OCI-LY7 (cell line): ENCODE measurements around the gene SPAG9. TPM values are rescaled to one million over a fixed set of nuclear protein-coding genes. Genes with fewer than 3 reads are reported as not detected.

ENCODE experiments used
- BruUV-seq: library from RNA; stranded (reverse); fragments of 400-500 nt; replicated peaks from 2 replicates; lab custom pipeline; 2021; lab: Mats Ljungman, UMichigan
- CTCF ChIA-PET: fragments of 300-600 bp; sonication (Branson Sonifier 250); formaldehyde crosslinking; loops from one replicate; lab custom pipeline; 2022; ENCODE audit warnings: antibody characterized with exemption; ENCODE audit not compliant: unreplicated experiment; lab: Charles Lee
- POLR2A ChIA-PET: fragments of 300-600 bp; sonication (Branson Sonifier 250); formaldehyde crosslinking; loops from one replicate; lab custom pipeline; 2022; ENCODE audit warnings: antibody characterized with exemption; lab: Charles Lee
- DNase-seq: peaks from one replicate; pipeline ENCODE4 v3.0.0-alpha.2; 2015; ENCODE audit warnings: low spot score
- H2AFZ ChIP-seq: fragments of 200-600 bp; sonication (generic), shearing (Covaris generic); 2 replicates; pipeline ENCODE4 v1.6.1; 2014; ENCODE audit warnings: mild to moderate bottlenecking, antibody characterized with exemption, low read length, moderate library complexity
- H3K27ac ChIP-seq: fragments of 200-600 bp; sonication (generic); 2 replicates; pipeline ENCODE4 v1.5.1; 2014; ENCODE audit warnings: mixed run types, low read depth, mild to moderate bottlenecking, moderate library complexity, low read length, inconsistent platforms; ENCODE audit not compliant: poor library complexity, severe bottlenecking
- H3K36me3 ChIP-seq: fragments of 200-600 bp; sonication (generic); 2 replicates; pipeline ENCODE4 v1.6.1; 2014; ENCODE audit warnings: mild to moderate bottlenecking, antibody characterized with exemption, low read length, moderate library complexity, mixed read lengths; ENCODE audit not compliant: insufficient read depth
- H3K4me1 ChIP-seq: fragments of 200-600 bp; sonication (generic); 2 replicates; pipeline ENCODE4 v1.5.1; 2014; ENCODE audit warnings: mild to moderate bottlenecking, low read length; ENCODE audit not compliant: insufficient read depth, poor library complexity, severe bottlenecking
- H3K4me2 ChIP-seq: fragments of 200-600 bp; sonication (generic); 2 replicates; pipeline ENCODE4 v1.6.1; 2014; ENCODE audit warnings: mild to moderate bottlenecking, low read length
- H3K4me3 ChIP-seq: fragments of 200-600 bp; sonication (generic); 2 replicates; pipeline ENCODE4 v1.5.1; 2014; ENCODE audit warnings: mild to moderate bottlenecking, low read depth, low read length; ENCODE audit not compliant: poor library complexity, severe bottlenecking
- H3K79me2 ChIP-seq: fragments of 200-600 bp; sonication (generic); 2 replicates; pipeline ENCODE4 v1.6.1; 2016; ENCODE audit warnings: low read depth, mild to moderate bottlenecking, low read length, moderate library complexity, mixed read lengths; ENCODE audit not compliant: insufficient read depth
- H3K9me2 ChIP-seq: fragments of 200-600 bp; sonication (generic); 2 replicates; pipeline ENCODE4 v1.6.1; 2016; ENCODE audit warnings: mild to moderate bottlenecking, low read length, mixed read lengths; ENCODE audit not compliant: insufficient read depth
- H3K9me3 ChIP-seq: fragments of 200-600 bp; sonication (generic); 2 replicates; pipeline ENCODE4 v1.6.1; 2014; ENCODE audit warnings: mild to moderate bottlenecking, mixed run types, low read length, mixed read lengths
- H4K20me1 ChIP-seq: fragments of 200-600 bp; sonication (generic); 2 replicates; pipeline ENCODE4 v1.6.1; 2014; ENCODE audit warnings: mild to moderate bottlenecking, antibody characterized with exemption, low read length, moderate library complexity, mixed read lengths; ENCODE audit not compliant: insufficient read depth
- CTCF ChIP-seq: fragments of 200-600 bp; sonication (generic); conservative IDR thresholded peaks from 2 replicates; pipeline ENCODE4 v1.5.1; 2014; ENCODE audit warnings: mild to moderate bottlenecking, antibody characterized with exemption, low read length, moderate library complexity, mixed read lengths
- EZH2phosphoT487 ChIP-seq: fragments of 200-600 bp; sonication (generic); IDR thresholded peaks from 2 replicates; pipeline ENCODE4 v1.6.1; 2018; ENCODE audit warnings: low read depth, borderline replicate concordance, mild to moderate bottlenecking, mixed run types, antibody characterized with exemption, low read length, moderate library complexity, mixed read lengths
- intact Hi-C: fragments of 100-400 bp; cut with micrococcal nuclease; formaldehyde crosslinking; loops from one replicate; pipeline ENCODE4 v1.10.0; 2022; ENCODE audit not compliant: unreplicated experiment
- total RNA-seq, 2 experiments: library from RNA; depleted of rRNA in 1 of 2; stranded (reverse); fragments of >200 nt in 1 of 2; shearing (Covaris generic) in 1 of 2; gene quantifications; 2 replicates each; pipeline ENCODE4 v1.2.3, GENCODE V29; 2014 to 2022

The SPAG9 gene
- total RNA-seq, 2 experiments from 2014 or later: 75.5 to 78.9 TPM

- POLR2A ChIA-PET: interaction anchor here (0.7 to 1.0 kb wide), 3 partner anchors 9 to 276 kb away, joined by 3 to 4 read pairs (median 3); no protein-coding TSS in a partner anchor
- no peak for DNase-seq
- intact Hi-C loops: no loop called here
- CTCF ChIA-PET: interaction anchor here (0.8 kb wide), 1 partner anchor 136 kb away, joined by 3 read pairs; no protein-coding TSS in a partner anchor
- no TSS peak for BruUV-seq
- Histone ChIP-seq H3K4me1 (no peaks in the 10 kb centered on the region), H3K4me2 (no peak overlapping the region), H3K27ac (no peak overlapping the region), H3K4me3 (no peak overlapping the region), H2AFZ (no peak overlapping the region), H3K9me3 (no peaks in the 10 kb centered on the region), H3K79me2 (no peaks in the 10 kb centered on the region), H4K20me1 (no peaks in the 10 kb centered on the region), H3K36me3 (peaks cover 63% of the 10 kb centered on the region), H3K9me2 (no peaks in the 10 kb centered on the region)
- no peak for TF ChIP-seq CTCF
- TF ChIP-seq EZH2phosphoT487: no peak
Observed at GRCh38 chr17:51010173-51010675, 110.4 kb downstream of the SPAG9 start.

DNA sequence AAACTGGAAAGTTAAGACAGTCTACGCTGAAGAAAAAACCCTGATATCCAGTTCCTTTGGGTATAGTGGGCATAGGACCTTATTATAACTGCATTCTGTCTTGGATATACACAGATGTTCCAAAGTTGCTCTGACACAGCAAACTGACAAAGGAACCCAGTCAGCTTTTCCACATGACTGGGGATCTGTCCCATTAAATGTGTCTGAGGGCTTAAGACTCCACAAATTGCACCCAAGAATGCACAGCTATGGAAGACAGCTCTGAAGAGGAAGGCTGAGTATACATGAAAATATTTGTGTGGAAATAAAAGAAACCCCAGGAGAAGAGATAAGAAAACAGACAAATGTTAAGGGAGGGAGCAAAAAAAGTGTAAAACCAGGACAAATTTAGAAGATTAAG lies 114.1 kb downstream of the SPAG9 start:
- Histone ChIP-seq H3K4me2 (no peak overlapping the region), H3K9me3 (no peaks in the 10 kb centered on the region), H3K79me2 (no peaks in the 10 kb centered on the region), H3K27ac (no peak overlapping the region), H2AFZ (no peak overlapping the region), H3K4me3 (no peak overlapping the region), H4K20me1 (no peaks in the 10 kb centered on the region), H3K36me3 (peaks cover 69% of the 10 kb centered on the region), H3K9me2 (no peaks in the 10 kb centered on the region), H3K4me1 (no peaks in the 10 kb centered on the region)
- TF ChIP-seq CTCF (no peak), EZH2phosphoT487 (no peak)
- no peak for DNase-seq
- POLR2A ChIA-PET: no interaction called here
- no TSS peak for BruUV-seq
- CTCF ChIA-PET: no interaction called here
- intact Hi-C loops: no loop called here

GRCh38 chr17:51005768-51006167 lies 114.9 kb downstream of the SPAG9 start:
- intact Hi-C loops: no loop called here
- no peaks in the 10 kb centered on the region for H3K4me1 ChIP-seq
- no peak for TF ChIP-seq EZH2phosphoT487

More at GRCh38 chr17:51005768-51006167, 114.9 kb downstream of the SPAG9 start:
- no TSS peak for BruUV-seq
- Histone ChIP-seq H4K20me1 (no peaks in the 10 kb centered on the region; the same call in 1 of the 2 replicates), H3K79me2 (no peaks in the 10 kb centered on the region), H3K9me3 (no peaks in the 10 kb centered on the region), H3K27ac (no peak overlapping the region), H3K4me3 (no peak overlapping the region), H3K4me2 (no peak overlapping the region), H3K9me2 (no peaks in the 10 kb centered on the region), H3K36me3 (peaks cover 77% of the 10 kb centered on the region), H2AFZ (no peak overlapping the region)
- POLR2A ChIA-PET: no interaction called here
- CTCF ChIA-PET: no interaction called here
- no peak for DNase-seq
